Activated CD4-positive, CD25-positive, alpha-beta regulatory T cell treated with anti-CD3 and anti-CD28 coated beads, Interleukin-2, amount 50 U/mL, for 24 hours (primary cell): Measurements from ENCODE around the gene PTPN2.
A peak's percentile ranks its signal among the peaks of the same experiment; 100 is the strongest.
"Not testable (repeated sequence)": the region's sequence is repeated elsewhere in the genome, so short reads cannot be mapped to it uniquely, and the experiment has no call there.

Experiments used
- ATAC-seq, 2 donors: fragments of 150-1000 bp; cut with Tn5 transposase; one replicate each; pipeline ENCODE4 v1.10.0; 2021; ENCODE audit warnings: mild to moderate bottlenecking in 1 of 2, moderate library complexity in 1 of 2

The PTPN2 gene

GRCh38 chr18:12883684-12884405 lies at the start of gene PTPN2:
PTPN2 (minus strand) TSS chr18:12884237; CDS start chr18:12884141, 96 bp downstream.
- ATAC-seq, result peak; percentile 85 to 89

GRCh38 chr18:12933327-12933726 lies 49.3 kb upstream of the PTPN2 start:
- no peak for ATAC-seq

- ATAC-seq, result no peak
Measured at GRCh38 chr18:12930908-12931307, 46.9 kb upstream of the PTPN2 start.

GRCh38 chr18:12930376-12930775 lies 46.3 kb upstream of the PTPN2 start:
- ATAC-seq, result no peak

GRCh38 chr18:12929477-12930083 lies 45.5 kb upstream of the PTPN2 start:
- no peak for ATAC-seq

- ATAC-seq, result no peak
Measured at GRCh38 chr18:12928641-12929040, 44.6 kb upstream of the PTPN2 start.

- no peak for ATAC-seq
Measured at GRCh38 chr18:12928206-12928605, 44.2 kb upstream of the PTPN2 start.

GRCh38 chr18:12924616-12925015 lies 40.6 kb upstream of the PTPN2 start:
- ATAC-seq, result no peak

GRCh38 chr18:12922266-12922665 lies 38.2 kb upstream of the PTPN2 start:
- ATAC-seq, result no peak

GRCh38 chr18:12921178-12921577 lies 37.1 kb upstream of the PTPN2 start:
- ATAC-seq, result peak; percentile 71 to 89

- ATAC-seq, result no peak
Measured at GRCh38 chr18:12911929-12912703, 28.1 kb upstream of the PTPN2 start.

- ATAC-seq, result peak; percentile 89 to 90
Measured at GRCh38 chr18:12911025-12911928, 27.2 kb upstream of the PTPN2 start.

- no peak for ATAC-seq
Measured at GRCh38 chr18:12908706-12909105, 24.7 kb upstream of the PTPN2 start.

GRCh38 chr18:12907258-12907925 lies 23.4 kb upstream of the PTPN2 start:
- no peak for ATAC-seq

GRCh38 chr18:12906773-12907172 lies 22.7 kb upstream of the PTPN2 start:
- ATAC-seq, result no peak

GRCh38 chr18:12906119-12906518 lies 22.1 kb upstream of the PTPN2 start:
- no peak for ATAC-seq

- ATAC-seq, result peak in 1 of 2 donors; percentile 38
Measured at GRCh38 chr18:12904012-12904516, 20.0 kb upstream of the PTPN2 start.

- not testable (repeated sequence) for ATAC-seq
Measured at GRCh38 chr18:12901208-12901607, 17.2 kb upstream of the PTPN2 start.

- ATAC-seq, result peak in 1 of 2 donors; percentile 17
Measured at GRCh38 chr18:12896784-12897333, 12.8 kb upstream of the PTPN2 start.

- no peak for ATAC-seq
Measured at GRCh38 chr18:12895626-12896025, 11.6 kb upstream of the PTPN2 start.

GRCh38 chr18:12895014-12895413 lies 11.0 kb upstream of the PTPN2 start:
- no peak for ATAC-seq
